HG03039 (cell line): ENCODE data around the gene ANGPTL4.

ENCODE experiments used
- ATAC-seq: cut with Tn5 transposase; IDR thresholded peaks from one replicate; pipeline ENCODE4 v1.9.1; 2021; ENCODE audit warnings: mild to moderate bottlenecking, moderate library complexity; ENCODE audit not compliant: unreplicated experiment

ANGPTL4 gene

DNA sequence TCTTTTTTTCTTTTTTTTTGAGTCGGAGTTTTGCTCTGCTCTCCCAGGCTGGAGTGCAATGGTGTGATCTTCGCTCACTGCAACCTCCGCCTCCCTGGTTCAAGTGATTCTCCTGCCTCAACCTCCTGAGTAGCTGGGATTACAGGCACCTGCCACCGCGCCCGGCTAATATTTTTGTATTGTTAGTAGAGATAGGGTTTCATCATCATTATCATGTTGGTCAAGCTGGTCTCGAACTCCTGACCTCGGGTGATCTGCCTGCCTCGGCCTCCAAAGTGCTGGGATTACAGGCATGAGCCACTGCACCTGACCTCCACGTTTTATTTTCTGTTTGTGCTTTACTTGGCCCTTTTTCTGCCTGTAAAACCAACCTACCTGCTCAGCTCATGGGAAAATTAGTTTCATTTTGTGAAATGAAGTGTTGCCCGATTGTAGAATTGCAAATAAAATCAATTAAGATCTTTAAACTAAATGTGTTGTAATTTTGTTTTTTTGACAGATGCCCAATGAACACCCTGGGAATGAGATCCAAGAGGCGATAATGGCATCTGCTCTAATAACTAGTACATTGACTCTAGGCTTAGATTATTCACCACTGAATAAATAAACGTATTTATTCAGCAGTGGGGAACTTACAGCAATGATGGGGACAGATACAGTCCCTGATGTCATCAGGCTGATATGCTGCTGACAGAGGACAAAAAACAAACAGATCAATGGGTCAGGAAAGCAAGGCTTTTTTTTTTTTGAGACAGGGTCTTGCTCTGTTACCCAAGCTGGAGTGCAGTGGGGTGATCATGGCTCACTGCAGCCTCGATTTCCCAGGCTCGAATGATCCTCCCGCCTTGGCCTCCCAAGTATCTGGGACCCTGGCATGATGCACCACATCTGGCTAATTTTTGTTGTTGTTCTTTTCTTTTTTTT, 24.0 kb downstream of the ANGPTL4 start:
- no peak for ATAC-seq

DNA sequence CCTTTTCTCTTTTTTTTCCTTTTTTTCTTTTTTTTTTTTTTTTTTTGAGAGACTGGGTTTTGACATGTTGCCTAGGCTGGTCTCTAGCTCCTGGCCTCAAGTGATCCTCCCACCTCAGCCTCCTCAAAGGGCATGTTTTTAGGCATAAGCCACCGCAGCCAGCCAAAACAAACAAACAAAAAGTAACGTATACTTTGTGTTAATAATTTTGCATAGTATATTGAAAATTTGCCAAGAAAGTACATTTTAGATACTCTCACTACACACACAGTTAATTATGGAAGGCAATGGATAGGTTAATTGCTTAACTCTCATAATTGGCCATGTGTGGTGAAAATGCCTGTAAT, 24.6 kb downstream of the ANGPTL4 start:
- no peak for ATAC-seq

DNA sequence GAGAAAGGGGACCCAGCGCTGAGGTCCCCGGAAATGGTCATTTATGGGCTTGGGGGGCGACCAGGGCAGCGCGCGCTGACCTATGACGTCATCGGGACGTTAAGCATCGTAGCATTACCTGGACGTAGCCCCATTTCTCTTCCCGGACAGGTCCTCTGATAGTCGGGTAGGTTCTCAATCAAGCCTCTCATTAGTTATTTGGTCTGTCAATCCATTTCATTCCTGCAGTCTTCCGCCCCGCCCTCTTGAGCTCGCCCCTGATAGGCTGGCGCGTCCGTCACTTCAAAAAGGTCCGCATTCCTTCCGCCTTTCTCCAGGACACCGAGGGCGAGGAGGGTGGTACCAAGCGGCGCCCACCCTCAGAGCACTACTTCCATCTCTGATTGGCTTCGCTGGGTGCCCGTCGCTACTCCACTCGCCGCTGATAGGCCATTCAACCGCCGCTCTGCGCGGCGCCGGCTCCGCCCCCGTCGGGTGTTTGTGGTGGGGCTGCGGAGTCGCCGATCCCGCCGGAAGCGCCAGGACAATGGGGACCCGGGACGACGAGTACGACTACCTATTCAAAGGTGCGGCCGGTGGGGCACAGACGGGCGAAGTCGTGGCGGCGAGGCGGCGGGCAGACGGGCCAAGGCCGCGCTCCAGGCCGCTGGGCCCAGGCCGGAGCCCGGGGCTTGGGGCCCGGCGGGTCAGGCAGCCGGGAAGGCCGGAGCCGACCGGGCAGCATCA, 26.1 kb downstream of the ANGPTL4 start, which contains the start of gene RAB11B:
Gene RAB11B, plus strand, starts transcription at position 470 of the 726 bp plus-strand sequence. Its CDS starts 57 bp downstream, at position 527.
- ATAC-seq = peak; percentile 80

DNA sequence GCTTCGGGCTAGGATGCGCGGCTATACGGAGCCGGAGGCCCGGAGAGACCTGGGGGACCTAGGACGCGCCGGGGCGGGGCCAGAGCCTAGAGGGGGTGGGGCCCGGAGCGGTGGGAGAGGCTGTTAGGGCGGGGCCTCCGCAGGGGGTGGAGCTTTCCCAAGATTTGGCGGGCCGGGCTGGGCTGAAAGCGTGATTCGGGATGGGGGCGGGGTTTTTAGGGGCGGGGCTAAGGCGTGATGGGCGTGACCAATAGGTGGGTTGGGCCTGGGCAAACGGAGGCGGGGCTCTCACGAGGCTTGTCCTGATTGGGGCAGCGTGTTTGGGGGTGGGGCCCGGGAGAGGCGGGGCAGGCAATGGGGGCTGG, 26.6 kb downstream of the ANGPTL4 start:
- ATAC-seq = peak; percentile 38

DNA sequence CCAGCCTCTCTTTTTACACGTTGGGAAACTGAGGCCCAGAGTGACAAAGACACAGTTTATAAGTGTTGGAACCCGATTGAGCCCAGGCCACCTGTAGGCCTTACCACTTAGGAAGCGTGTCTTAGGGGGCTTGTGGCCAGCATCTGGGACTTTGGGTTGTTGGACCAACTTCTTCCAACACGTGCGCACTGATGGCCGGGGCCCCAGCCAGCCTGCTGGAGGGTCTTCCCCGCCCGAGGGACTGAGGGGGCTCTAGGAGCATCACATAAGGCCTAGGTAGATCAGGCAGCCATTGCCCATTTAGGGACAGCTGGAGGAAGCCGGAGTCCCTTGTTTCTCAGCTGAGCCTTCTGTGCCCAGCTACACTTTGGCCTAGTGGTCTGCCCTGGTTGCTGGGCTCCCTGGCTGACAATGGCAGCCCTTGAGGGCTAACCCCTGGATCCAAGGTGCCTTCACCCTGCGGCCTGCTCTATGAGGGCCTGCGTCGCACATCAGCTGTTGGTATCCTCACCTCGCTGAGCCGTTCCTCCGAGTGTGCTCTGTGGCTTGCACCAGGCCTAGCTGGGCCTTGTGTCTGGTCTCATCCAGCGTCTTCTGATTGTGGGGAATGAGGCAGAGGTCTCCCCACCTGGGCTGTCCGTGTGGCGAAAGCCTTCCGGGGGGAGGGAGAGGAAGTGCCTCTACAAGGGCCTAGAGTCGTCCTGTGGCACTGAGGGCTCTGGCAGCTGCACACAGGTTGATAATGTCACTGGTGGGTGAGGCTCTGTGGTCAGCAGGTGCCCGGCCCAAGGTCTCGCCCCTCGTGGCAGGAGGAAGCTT, 27.5 kb downstream of the ANGPTL4 start:
- ATAC-seq = no peak

DNA sequence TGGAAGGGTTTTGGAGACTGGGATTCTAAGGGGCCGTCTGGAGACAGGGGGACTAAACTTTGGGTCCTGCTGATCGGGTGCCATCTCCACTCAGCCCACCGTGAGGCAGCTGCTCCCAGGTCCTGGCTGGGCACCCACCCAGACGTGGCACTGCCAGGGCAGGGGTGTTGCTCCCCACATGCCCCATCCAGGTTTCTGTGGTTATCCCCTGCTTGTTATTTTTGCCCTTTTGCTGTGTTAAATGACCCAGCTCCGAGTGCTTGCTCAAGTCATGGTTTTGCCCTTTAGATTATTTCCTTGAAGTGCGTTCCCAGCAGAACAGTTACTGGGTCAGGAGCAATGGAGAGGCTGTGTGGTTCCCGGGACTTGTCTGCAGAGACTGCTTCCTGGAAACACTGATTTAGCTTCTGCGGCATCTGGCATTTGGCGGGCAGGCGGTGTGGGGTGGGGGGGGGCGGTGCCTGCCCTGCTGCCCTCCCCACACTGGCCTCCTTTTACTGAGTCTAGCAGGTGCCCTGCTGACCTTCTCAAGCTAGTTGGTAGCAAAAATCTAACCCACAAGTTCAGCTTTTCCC, 28.1 kb downstream of the ANGPTL4 start:
- ATAC-seq = no peak

DNA sequence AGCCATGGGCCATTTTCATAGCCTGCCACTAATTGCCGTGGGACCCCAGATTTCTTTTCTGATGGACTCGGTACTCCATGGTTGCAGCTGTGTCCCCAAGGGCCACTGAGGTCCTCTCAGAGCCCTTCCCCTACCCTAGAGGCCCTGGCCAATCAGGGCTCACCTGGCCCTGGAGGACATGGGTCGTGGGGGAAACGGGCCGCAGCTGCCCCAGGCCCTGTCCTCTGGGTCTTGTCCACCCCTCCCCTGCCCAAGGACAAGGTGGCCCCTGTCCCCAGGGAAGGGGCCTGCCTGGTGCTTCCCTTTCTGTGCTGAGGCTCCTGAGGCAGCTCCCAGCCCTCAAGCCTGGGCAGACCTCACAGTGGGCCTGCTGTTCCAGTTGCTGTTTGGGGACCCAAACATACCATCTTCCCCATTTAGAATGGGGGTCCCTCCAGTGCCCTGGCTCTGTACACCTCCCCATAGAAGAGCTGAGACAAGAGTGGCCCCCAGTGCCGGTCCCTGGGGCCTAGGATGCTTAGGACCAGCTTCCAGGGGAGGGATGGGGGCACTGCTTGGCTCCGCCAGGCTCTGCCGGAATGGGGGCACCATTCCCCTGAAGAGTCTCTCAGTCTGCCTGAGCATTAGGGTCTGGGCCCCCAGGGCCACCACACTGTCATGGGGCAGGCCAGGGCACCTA, 29.4 kb downstream of the ANGPTL4 start:
- ATAC-seq = no peak

DNA sequence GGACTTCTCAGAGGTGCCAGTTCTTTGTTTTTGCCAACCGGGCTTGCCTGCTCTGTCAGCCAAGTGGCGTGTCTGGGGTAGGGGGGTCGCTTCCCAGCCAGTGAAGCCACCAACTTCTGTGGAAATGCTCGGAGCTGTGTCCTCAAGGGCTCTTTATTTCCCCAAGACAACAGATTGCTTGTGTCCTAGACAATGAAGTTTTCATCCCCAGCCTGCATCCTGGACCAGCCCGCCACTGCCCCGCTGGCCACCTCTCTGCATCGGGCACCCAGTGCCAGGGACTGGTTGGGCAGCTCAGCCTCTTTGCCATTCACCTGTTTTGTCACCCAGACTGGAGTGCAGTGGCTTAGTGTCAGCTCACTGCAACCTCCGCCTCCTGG, 29.9 kb downstream of the ANGPTL4 start:
- ATAC-seq = no peak

DNA sequence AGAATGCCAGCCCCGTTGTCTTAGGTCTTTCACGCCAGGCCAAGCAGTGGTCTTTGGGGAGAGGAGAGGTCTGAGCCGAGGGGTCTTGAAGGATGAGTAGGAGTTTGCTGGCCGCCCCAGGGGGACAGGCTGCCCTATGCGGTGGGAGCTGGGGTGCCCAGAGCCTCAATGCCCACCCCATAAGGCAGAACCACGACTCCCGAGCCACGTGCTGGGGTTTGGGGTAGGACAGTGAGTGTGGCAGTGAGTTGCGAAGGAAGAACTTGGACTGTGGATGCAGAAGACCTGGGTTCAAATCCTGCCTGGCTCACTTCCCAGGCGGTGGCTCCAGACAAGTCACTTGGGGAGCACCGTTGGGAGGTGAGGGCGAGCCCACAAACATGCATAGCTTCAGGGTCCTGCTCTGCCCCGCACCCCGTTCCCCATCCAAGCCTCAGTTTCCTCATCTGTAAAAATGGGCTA, 31.7 kb downstream of the ANGPTL4 start:
- ATAC-seq = no peak

DNA sequence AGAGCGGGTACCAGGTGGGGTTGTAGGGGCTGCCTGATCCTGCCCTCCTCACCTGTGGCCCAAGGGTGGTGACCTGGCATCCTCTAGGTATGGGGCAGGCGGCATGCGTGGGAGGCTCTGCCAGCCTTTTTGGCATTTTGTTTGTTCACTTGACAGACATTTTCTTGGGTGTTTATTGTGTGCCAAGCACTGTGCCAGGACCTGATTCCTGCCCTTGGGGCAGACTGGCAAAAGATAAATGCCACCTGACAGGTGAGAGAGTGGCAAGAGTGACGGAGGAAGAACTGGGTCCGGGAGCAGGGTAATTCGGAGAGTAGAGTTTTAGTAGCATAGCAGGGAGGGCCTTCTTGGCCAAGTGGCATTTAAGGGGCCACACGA, 32.2 kb downstream of the ANGPTL4 start:
- no peak for ATAC-seq

DNA sequence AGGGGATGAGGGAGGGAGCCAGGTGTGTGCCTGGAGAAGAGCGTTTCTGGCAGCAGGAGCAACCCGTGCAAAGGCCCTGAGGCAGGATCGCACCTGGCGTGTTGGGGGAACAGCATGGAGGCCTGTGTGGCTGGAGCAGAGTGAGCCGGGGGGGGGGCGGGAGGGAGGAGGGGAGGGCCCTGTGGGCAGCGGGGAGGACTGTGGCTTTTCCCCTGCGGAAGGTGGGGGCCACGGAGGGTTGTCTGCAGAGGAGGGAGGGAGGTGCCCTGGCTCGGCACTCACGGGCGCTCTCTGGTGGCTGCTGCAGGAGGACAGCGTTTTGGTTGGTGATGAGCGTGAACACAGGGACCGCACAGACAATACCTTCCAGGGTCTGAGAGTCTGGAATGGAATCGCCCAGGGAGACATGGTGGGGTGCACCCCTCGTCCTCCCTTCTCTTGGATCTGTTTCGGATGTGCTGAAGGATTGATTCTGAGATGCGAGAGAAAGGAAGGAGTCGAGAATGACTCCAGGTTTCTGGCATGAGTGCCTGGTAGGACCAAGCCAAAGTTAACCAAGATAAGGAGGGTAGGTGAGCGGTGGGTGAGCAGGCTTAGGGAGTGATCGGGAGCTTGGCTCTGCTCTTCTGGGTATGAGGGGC, 32.7 kb downstream of the ANGPTL4 start:
- no peak for ATAC-seq

DNA sequence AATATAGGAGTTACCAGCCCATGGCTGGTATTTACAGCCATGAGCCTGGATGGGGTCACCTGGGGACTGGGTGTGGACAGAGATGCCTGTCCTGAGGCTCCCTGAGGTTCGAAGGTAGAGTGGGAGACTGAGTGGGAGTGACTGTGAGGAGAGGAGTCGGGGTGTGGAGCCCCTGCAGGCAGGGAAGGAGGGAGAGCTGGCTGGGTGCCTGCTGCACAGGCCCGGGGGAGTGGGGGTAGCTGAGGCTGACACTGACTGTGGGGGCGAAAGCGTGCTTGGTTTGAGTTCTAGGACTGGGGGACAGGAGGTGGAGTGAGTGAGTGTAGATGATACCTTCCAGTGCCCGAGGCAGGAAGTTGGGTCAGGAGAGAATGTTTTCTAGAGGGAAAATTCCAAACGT, 33.3 kb downstream of the ANGPTL4 start:
- no peak for ATAC-seq

DNA sequence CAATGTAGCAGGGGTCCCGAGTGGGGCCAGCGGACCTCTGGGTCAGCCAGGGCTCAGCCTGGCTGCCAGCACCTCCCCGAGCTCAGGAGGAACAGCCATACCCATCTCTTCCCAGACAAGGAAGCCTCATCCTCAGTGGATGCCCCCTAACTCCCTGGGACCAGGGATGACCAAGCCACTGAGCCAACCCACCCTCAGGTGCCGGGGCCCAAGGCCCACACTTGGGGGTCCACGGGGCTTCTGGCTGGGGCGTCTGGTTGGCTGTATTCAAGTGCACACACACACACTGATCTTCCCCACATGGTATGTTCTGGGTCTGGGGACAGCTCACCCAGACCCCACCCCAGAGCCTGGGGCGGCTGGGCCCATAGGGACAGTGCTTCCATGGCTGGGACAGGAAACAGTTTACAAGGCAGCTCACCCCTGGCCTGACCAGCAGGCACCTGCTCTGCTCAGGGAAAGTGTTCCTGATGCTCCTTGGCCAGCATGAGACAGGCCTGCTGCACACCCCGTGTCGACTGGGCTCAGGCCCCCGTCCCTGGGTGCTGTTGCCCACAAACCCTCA, 33.9 kb downstream of the ANGPTL4 start:
- ATAC-seq = no peak

DNA sequence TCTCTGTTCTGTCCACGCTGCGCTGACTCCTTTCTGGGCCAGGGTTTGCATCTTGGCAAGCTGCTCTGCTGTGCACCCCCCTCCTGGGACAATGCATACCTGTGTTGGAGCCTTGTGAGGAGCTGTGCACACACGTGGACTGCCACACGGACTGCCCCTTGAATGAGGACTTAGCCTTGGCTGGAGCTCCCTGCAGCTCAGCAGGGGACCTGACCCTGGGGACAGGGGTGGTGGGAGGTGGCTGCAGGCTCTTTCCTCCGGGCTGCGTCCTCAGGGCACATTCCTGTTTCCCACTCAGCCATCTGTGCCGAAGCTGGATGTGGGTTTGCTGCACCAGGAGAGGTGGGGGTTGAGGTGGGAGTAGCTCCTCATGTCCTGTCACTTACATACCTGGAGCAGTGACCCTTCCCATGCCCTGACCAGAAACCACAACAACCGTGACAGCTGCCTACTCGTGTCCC, 34.4 kb downstream of the ANGPTL4 start:
- no peak for ATAC-seq

DNA sequence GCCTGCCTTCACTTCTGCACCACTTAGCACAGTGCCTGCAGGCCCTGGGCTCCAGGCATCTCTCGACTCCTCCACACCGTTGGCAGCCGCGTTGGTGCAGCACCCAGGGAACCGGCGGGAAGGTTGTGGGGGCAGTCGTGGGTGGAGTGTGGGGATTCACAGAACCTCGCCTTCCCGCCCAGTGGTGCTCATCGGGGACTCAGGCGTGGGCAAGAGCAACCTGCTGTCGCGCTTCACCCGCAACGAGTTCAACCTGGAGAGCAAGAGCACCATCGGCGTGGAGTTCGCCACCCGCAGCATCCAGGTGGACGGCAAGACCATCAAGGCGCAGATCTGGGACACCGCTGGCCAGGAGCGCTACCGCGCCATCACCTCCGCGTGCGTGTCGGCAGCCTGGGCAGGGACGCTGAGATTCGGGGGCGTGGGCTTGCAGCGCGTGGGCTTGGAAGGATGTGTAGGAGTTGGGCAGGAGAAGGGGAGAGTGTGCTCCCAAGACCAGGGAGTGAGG, 35.8 kb downstream of the ANGPTL4 start:
- no peak for ATAC-seq

DNA sequence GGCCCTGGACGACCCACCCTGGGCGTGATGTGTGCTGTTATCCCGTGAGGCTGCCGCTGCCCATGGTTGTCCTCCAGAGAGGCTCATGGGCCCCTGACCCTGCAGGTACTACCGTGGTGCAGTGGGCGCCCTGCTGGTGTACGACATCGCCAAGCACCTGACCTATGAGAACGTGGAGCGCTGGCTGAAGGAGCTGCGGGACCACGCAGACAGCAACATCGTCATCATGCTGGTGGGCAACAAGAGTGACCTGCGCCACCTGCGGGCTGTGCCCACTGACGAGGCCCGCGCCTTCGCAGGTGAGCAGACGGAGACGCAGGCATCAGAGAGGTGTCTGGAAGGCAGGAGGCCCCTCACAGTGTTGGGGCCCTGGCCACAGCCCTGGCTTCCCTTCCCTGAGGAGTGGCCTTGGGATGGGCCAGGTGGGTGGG, 38.0 kb downstream of the ANGPTL4 start:
- no peak for ATAC-seq

DNA sequence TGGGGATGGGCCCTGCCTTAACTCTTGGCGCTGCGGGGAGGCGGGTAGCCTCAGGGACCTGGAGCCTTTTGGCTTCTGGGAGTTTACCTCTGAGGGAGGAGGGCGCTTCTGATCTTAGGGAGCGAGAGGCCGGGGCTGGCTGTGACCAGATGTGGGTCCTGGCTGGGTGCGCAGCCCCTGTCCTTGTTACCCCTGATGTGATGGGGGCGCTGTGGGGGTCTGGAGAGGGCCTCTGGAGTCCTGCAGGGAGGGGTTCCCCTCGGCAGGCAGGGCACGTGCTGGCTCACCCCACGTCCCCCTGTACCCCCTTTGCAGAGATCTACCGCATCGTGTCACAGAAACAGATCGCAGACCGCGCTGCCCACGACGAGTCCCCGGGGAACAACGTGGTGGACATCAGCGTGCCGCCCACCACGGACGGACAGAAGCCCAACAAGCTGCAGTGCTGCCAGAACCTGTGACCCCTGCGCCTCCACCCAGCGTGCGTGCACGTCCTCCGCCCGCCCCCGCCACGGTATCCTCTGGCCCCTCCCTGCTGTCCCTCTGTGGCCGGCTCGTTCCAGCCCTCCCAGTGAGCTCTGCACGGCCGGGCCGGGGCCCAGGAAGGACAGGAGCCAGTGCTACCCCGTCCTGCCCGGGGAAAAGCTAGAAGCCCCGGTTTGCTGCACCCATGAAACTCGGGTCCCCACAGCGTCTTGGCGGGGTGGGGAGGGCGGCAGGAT, 39.3 kb downstream of the ANGPTL4 start:
- no peak for ATAC-seq

DNA sequence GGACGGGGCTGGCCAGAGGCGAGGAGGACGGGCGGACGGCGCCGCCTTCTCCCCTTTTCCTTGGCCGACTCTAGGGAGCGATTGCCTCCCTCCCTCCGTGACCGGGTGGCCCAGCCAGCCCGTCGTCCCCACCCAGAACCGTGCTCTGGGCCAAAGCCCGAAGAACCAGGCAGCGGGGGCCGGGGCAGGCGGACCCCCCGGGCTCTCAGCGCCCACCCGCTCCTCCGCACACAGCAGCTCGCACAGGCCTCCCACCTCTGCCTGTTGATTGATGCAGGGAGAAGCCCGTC, 39.8 kb downstream of the ANGPTL4 start:
- no peak for ATAC-seq
